ENCODE results near the gene RNU1-2. TPM values are rescaled to one million over a fixed set of nuclear protein-coding genes. Genes with fewer than 3 reads are reported as not detected.
"Not testable (repeated sequence)": the region's sequence is repeated elsewhere in the genome, so short reads cannot be mapped to it uniquely, and the experiment has no call there.

RNU1-2 gene
- total RNA-seq, 1 donor from 2014 or later = 6,195 TPM

DNA sequence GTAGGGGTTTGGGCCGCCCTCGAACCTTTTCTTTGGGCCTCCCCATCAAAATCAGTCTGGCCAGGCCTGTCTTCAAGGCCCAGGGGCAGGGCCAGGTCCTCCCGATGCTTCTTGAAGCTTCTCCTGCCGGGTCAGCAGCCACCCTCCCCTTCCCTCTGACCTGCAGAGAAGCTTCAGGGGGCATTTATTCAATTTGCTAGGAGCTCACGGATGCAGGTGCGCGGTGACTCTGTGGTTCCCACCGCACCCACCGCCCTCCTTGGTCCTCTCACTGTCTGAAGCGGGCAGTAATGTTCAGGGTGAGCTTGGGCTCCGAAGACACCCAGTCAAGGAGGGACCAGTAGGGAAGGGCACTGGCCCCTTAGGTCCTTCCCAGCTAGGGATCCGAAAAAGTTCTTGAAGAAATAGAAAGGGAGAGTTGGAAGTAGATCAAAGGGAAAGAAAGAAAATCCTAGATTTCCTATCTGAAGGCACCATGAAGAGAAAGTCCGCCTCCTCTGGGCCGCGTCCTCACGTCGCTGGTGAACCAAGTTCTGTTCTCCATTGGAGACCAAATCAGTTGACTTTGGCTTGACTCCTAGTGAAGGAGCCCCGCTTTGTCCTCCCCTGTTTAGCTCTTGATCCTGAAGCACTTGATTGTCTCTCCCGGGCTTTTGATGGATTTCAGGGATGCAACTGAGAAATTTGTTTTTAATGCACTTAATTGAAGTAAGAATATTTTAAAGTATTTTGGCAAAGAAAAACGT is 8.7 kb upstream of the RNU1-2 start:
- DNase-seq (ENCODE audit: low spot score) = no peak
- intact Hi-C loops (cut with DNase I) = no loop called here

- intact Hi-C loops (cut with DNase I) = no loop called here
- DNase-seq (ENCODE audit: low spot score) = peak; percentile 84
Measured at GRCh38 chr1:16888860-16889816, 6.6 kb upstream of the RNU1-2 start.

GRCh38 chr1:16890539-16891021 is 5.2 kb upstream of the RNU1-2 start:
- intact Hi-C loops (cut with DNase I); DNase-seq (ENCODE audit: low spot score): not testable (repeated sequence)

DNA sequence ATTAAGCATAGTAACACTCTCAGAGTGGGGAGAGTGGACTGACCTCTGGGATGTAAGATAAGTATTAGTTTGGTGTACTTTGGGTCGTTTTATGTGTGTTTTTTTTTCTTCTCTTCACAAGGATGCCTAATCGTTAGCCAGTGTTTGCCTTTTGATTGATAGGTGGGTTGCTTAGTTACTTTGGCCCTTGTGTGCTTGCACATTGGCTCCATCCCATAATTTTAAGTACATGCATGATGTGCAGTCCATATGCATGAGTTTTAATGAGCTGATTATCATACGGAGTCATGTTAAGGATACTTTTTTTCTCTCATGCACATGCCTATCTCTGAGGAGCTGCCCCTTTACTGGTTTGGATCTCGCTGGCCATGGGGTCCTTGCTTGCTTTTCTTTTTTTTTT is 4.7 kb upstream of the RNU1-2 start:
- intact Hi-C loops (cut with DNase I); DNase-seq (ENCODE audit: low spot score): not testable (repeated sequence)

DNA sequence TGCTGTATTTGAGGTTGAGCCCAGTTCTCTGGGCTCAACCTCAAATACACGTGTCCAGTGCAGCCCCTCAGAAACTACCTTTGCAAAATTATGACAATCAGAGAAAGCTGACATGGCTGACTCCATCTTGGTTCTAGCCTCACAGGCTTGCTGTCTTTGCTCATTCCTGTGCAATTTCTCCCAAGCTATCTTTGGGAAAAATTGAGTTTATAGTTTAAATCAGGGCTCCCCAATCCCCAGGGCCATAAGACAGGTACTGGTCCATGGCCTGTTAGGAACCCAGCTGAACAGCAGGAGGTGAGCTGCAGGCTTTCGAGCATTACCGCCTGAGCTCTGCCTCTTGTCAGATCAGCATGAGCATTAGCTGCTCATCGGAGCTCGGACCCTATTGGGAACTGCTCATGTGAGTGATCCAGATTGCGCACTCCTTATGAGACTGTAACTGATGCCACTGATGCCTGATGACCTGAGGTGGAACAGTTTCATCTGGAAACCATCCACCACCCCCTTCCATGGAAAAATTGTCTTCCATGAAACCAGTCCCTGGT is 2.7 kb upstream of the RNU1-2 start:
- DNase-seq (ENCODE audit: low spot score); intact Hi-C loops (cut with DNase I): not testable (repeated sequence)

DNA sequence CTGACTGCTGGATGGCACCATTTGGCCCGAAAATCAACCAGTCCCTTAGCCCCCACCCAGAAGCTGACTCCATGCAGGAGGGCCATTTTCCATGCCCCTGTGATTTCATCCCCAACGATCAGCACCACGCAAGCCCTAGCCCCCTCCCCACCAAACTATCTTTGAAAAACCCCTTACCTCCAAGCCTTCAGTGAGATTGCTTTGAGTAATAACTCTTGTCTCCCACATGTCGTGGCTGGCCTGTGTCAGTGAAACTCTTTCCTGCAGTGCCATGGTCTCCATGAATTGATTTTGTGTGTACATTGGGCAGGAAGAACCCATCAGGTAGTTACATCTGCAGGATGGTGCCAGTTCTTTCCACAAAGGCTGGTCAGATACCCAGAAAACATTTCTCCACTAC is 2.0 kb upstream of the RNU1-2 start:
- intact Hi-C loops (cut with DNase I); DNase-seq (ENCODE audit: low spot score): not testable (repeated sequence)

DNA sequence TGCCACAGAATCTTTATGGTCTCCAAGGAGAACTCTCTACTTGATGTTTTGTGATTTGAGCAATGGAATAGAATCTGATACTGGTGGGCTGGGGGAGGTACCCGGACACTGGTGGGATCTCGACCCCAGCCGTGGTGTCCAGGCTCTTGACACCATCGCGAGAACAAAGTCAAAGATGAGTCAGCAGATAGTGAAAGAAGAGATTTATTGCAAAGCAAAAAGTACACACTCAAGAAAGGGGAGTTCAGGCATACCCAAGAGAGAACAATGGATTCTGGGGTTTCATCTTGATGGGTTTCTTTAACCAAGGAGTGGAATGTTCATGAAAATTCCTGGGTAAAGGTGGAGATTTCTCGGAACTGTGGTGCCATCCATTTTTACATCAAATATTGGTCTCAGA is 1.4 kb upstream of the RNU1-2 start:
- DNase-seq (ENCODE audit: low spot score); intact Hi-C loops (cut with DNase I): not testable (repeated sequence)

DNA sequence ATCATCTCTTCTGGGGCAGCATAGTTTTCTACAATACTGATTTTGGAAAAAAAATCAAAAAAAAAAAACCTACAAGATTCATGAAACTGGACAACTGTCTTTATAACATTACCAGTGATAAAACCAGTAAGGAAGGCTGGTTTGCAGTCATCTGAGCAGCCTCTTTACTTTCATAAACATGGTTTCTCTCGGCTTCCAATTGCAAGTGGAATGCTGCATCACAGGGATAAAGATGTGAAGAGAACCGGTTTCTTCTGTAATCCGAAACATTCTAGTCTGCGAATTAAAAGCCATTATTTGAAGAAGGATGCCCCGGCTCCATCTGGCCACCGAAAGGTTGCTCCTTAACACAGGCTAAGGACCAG is 565 bp upstream of the RNU1-2 start:
- DNase-seq (ENCODE audit: low spot score); intact Hi-C loops (cut with DNase I): not testable (repeated sequence)

GRCh38 chr1:16896316-16897055 is 706 bp downstream of the RNU1-2 start:
- DNase-seq (ENCODE audit: low spot score); intact Hi-C loops (cut with DNase I): not testable (repeated sequence)

- DNase-seq (ENCODE audit: low spot score); intact Hi-C loops (cut with DNase I): not testable (repeated sequence)
Measured at GRCh38 chr1:16897653-16898052, 1.9 kb downstream of the RNU1-2 start.

GRCh38 chr1:16898298-16898697 is 2.5 kb downstream of the RNU1-2 start:
- intact Hi-C loops (cut with DNase I); DNase-seq (ENCODE audit: low spot score): not testable (repeated sequence)

DNA sequence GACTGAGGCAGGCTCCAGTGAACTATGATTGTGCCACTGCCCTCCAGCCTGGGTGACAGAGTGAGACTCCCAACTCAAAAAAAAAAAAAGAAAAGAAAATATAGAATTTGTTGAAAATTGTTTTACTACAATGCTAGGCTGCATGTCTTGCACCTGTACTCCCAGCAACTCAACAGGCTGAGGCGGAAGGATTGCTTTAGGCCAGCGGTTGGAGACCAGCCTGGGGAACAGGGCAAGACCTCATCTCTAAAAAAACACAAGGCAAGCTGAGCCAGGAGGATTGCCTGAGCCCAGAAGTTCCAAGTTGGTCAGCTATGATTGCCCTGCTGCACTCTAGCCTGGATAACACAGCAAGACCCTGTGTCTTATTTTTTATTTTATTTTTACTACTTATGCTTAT is 3.2 kb downstream of the RNU1-2 start:
- DNase-seq (ENCODE audit: low spot score) = not testable (repeated sequence)

GRCh38 chr1:16900751-16901150 is 5.0 kb downstream of the RNU1-2 start:
- DNase-seq (ENCODE audit: low spot score) = no peak
- intact Hi-C loops (cut with DNase I) = no loop called here

More for the DNA sequence above, 3.2 kb downstream of the RNU1-2 start:
- intact Hi-C loops (cut with DNase I) = not testable (repeated sequence)

GRCh38 chr1:16901371-16901770 is 5.6 kb downstream of the RNU1-2 start:
- DNase-seq (ENCODE audit: low spot score); intact Hi-C loops (cut with DNase I): not testable (repeated sequence)

DNA sequence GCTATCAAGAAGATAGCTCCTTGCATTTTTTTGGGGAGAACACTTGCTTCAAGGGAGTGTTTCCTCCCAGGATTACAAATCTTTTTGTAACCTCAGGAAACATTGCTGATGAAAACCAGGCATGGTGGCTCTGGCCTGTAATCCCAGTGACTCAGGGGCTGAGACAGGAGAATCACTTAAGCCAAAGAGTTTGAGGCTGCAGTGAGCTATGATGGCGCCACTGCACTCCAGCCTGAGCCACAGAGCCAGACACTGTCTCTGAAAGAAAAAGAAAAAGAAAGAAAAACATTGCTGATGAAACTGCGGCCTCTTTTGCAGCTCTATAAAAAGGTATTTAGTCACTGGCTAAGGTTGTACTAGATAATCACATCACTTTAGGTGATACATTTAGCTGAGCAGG is 7.3 kb downstream of the RNU1-2 start:
- intact Hi-C loops (cut with DNase I) = no loop called here

DNA sequence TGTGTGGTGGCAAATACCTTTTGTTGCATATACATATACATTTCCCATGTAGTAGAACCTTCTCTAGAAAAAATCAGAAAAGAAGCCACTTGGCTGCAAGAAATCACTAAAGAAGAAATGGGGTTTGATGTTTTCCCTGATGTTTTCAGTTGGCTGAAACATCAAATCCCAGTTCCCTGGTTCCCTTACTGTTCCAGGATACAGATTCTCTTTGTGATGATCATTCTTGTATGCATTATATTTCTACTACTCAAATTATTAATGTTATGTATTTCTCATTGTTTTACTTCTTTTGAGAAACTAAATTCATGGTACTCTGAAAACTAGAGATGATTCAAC is 7.6 kb downstream of the RNU1-2 start:
- intact Hi-C loops (cut with DNase I) = no loop called here
- DNase-seq (ENCODE audit: low spot score) = no peak

More for the DNA sequence above, 7.3 kb downstream of the RNU1-2 start:
- DNase-seq (ENCODE audit: low spot score) = no peak

DNA sequence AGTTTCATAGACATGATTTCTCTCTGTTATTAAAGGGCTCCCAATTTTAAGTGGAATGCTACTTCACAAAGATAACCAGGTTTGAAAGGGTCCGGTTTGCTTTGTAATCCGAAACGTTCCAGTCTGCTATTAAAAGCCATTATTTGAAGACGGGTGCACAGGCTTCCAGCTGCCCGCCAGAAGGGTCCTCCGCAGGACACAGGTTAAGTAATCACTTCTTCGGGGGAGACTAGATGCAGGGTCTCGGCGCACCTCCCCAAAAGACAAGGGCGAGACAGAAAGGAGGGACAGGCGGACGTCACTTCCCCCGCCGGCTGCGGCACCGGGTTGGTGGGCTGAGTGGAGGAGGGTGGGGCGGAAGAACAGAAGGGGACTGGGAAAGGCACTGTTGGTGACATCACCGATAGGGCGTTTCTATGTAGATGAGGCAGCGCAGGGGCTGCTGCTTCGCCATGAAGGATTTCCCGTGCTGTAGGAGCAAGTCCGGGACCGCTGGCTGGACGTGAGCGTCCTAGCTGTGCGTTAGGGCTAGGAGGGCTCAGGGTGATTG is 8.9 kb downstream of the RNU1-2 start:
- intact Hi-C loops (cut with DNase I) = no loop called here
- DNase-seq (ENCODE audit: low spot score) = peak; percentile 99

DNA sequence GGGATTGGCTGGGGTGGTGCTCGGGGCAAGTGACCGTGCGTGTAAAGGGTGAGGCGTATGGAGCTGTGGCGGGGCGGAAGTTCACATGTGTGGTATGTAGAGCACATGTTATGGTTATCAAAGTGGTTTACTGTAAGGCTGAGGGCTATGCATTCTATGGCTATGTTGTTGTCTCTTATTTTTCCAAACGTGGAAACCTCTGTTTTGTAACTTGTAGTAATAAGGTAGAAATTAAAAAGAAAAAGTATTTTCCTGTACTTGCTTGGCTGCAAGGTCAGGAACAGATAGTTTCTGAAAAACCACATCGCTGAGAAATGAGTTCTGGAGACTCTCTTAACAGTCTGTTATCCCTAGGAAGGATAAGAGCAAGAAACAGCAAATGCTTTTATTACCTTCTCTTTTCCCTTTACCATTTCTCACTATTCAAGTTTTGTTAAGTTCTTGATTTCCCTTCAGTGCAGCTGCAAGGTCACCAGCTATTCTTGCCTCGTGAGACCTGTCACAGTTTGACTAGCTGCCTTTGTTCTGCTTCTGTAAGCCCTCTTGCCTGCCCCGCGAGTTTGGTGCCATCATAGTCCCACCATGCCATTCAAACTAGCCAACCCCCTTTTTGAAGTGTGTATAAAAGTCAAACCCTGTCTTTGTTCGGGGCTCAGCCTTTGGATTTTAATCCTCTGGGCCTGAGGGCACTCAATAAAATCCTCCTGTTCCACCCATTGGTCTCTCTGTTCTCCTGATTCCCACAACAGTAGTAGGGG is 9.5 kb downstream of the RNU1-2 start:
- intact Hi-C loops (cut with DNase I) = no loop called here
- DNase-seq (ENCODE audit: low spot score) = no peak

All from cardiac septum (tissue), 1 donor.